ENCODE data around the gene ITPRID2.
A peak's percentile ranks its signal among the peaks of the same experiment; 100 is the strongest.

Gene ITPRID2

DNA sequence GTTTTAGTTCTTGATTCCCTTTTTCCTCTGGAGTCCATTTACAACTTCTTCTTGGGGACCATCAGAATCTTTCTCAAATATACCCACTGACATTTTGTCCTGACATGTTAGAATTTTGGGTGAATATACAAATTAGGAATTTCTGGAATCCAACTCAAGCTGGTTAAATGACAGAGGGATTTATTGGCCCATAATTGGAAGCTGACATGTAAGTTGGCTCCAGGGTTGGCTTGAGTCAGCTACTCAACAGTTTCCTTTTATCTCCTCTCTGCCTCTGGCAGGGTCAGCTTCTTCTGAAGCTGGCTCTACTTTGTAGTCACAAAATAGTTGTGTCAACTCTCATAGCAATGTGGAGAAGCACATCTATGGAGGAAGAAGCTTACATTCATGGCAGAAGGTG lies 57.5 kb downstream of the ITPRID2 start:
- Histone ChIP-seq H3K36me3 (ENCODE audit: insufficient read depth, low read length) (no peaks in the 10 kb centered on the region), H3K9ac (ENCODE audit: low read depth, low read length) (no peak overlapping the region), H3K27ac (ENCODE audit: low read length) (no peak overlapping the region), H3K79me2 (ENCODE audit: insufficient read depth, low read length) (no peaks in the 10 kb centered on the region), H3K4me2 (ENCODE audit: insufficient read depth, low read length) (no peak overlapping the region), H3K4me3 (ENCODE audit: low read depth in 1 of 2, low read length in 2 of 2) (no peak overlapping the region), H3K9me3 (ENCODE audit: insufficient read depth, low read length, severe bottlenecking) (no peaks in the 10 kb centered on the region), H4K20me1 (ENCODE audit: insufficient read depth, low read length) (no peaks in the 10 kb centered on the region), H3K4me1 (ENCODE audit: insufficient read depth, low read length) (peaks cover 23% of the 10 kb centered on the region), H2AFZ (ENCODE audit: low read depth, low read length) (no peak overlapping the region), H3K27me3 (ENCODE audit: insufficient read depth, low read length, poor library complexity) (no peaks in the 10 kb centered on the region)
- ATAC-seq (ENCODE audit: insufficient read depth, low read depth) = no peak
- DNase-seq = no peak
- TF ChIP-seq, protein P1, sequence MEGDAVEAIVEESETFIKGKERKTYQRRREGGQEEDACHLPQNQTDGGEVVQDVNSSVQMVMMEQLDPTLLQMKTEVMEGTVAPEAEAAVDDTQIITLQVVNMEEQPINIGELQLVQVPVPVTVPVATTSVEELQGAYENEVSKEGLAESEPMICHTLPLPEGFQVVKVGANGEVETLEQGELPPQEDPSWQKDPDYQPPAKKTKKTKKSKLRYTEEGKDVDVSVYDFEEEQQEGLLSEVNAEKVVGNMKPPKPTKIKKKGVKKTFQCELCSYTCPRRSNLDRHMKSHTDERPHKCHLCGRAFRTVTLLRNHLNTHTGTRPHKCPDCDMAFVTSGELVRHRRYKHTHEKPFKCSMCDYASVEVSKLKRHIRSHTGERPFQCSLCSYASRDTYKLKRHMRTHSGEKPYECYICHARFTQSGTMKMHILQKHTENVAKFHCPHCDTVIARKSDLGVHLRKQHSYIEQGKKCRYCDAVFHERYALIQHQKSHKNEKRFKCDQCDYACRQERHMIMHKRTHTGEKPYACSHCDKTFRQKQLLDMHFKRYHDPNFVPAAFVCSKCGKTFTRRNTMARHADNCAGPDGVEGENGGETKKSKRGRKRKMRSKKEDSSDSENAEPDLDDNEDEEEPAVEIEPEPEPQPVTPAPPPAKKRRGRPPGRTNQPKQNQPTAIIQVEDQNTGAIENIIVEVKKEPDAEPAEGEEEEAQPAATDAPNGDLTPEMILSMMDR (IDR thresholded peaks at IDR 0.05; ENCODE audit: borderline replicate concordance, extremely low read depth, low read length, poor library complexity, severe bottlenecking) = no peak
- no peak for TF ChIP-seq EZH2 (IDR thresholded peaks at IDR 0.05; ENCODE audit: borderline replicate concordance, low read depth, low read length, severe bottlenecking)

DNA sequence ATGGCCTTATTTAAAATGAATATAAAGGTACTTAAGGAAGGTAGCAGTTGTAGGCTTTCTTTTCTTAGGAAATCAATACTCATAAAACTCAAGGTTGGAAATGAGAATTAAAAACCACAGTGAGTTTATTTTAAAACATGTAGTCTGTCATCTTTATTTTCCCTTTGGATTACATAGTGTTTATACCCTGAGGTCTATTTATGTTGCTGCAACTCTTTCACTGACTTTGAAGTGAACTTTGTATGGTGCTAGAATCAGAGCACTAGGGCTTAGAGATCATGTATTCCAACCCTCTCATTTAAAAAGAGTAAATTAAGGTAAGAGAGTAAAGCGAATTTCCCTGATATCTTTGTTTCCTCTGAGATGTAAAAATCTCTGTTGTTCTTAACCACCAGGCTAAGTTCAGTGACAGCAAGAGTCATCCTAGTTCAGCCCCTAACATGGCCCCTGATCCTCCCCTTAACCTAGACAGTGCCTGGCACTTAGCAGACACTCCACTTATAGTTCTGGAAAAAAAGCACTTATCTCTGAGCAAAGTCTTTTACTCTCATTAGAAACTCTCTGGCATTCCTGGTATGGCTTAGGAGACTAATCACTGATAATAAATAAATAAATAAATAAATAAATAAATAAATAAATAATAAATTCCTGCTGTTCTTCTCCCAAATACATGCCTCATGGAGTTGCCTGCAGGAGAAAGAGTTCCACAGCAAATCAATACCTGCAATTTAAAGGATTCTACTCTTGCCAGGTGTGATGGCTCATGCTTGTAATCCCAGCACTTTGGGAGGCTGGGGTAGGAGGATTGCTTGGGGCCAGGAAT lies 61.1 kb downstream of the ITPRID2 start:
- Histone ChIP-seq H2AFZ (ENCODE audit: low read depth, low read length) (no peak overlapping the region), H3K9ac (ENCODE audit: low read depth, low read length) (no peak overlapping the region), H3K36me3 (ENCODE audit: insufficient read depth, low read length) (no peaks in the 10 kb centered on the region), H3K27ac (ENCODE audit: low read length) (peak overlapping the region; percentile 83), H3K4me1 (ENCODE audit: insufficient read depth, low read length) (peaks cover 31% of the 10 kb centered on the region), H3K27me3 (ENCODE audit: insufficient read depth, low read length, poor library complexity) (no peaks in the 10 kb centered on the region), H4K20me1 (ENCODE audit: insufficient read depth, low read length) (no peaks in the 10 kb centered on the region), H3K4me2 (ENCODE audit: insufficient read depth, low read length) (0 out of 2 replicates have a peak overlapping the region, but pooled peaks have one; percentile 60), H3K79me2 (ENCODE audit: insufficient read depth, low read length) (no peaks in the 10 kb centered on the region), H3K4me3 (ENCODE audit: low read depth in 1 of 2, low read length in 2 of 2) (no peak overlapping the region), H3K9me3 (ENCODE audit: insufficient read depth, low read length, severe bottlenecking) (no peaks in the 10 kb centered on the region)
- no peak for ATAC-seq (ENCODE audit: insufficient read depth, low read depth)
- TF ChIP-seq EZH2 (IDR thresholded peaks at IDR 0.05; ENCODE audit: borderline replicate concordance, low read depth, low read length, severe bottlenecking) = no peak
- TF ChIP-seq, protein P1 (IDR thresholded peaks at IDR 0.05; ENCODE audit: borderline replicate concordance, extremely low read depth, low read length, poor library complexity, severe bottlenecking) = no peak
- DNase-seq = no peak

DNA sequence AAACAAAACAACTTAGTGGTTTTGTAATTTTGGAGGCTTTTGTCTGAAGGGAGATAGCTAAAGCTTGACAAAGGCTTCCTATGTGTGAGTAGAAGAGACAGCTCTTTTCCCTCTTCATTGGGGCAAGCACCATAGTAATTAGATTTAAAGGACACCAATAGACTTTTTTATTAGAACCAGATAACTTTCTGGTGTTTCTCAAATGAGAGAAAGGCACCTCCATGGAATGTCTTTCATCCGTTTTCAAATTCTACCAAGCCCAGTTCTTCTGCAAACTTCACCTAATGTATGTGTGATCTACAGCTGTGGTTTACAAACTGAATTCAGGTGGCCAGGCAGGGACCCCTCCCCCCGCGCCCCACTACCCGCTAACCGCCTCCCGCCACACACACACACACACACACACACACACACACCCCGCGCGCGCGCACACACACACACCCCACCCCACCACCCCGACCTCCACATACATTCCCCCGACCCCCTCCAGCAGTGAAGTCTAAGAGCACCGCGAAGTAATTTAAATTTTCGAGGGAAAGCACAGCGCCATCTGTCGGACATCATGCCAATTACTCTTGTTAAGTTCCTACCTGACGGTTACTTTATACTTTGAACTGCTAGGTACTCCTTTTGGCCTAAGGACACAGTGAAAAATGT lies 62.5 kb downstream of the ITPRID2 start:
- DNase-seq = peak; percentile 83

More for the DNA sequence above, 62.5 kb downstream of the ITPRID2 start:
- Histone ChIP-seq H3K36me3 (ENCODE audit: insufficient read depth, low read length) (no peaks in the 10 kb centered on the region), H4K20me1 (ENCODE audit: insufficient read depth, low read length) (no peaks in the 10 kb centered on the region), H3K9me3 (ENCODE audit: insufficient read depth, low read length, severe bottlenecking) (no peaks in the 10 kb centered on the region), H3K4me2 (ENCODE audit: insufficient read depth, low read length) (peak overlapping the region; percentile 60), H3K9ac (ENCODE audit: low read depth, low read length) (peak overlapping the region; percentile 66), H2AFZ (ENCODE audit: low read depth, low read length) (peak overlapping the region; percentile 52; the same call in 1 of the 2 replicates), H3K27ac (ENCODE audit: low read length) (peak overlapping the region; percentile 83), H3K4me1 (ENCODE audit: insufficient read depth, low read length) (peaks cover 31% of the 10 kb centered on the region), H3K27me3 (ENCODE audit: insufficient read depth, low read length, poor library complexity) (no peaks in the 10 kb centered on the region), H3K4me3 (ENCODE audit: low read depth in 1 of 2, low read length in 2 of 2) (peak overlapping the region; percentile 24 to 53; a peak in 3 of 4 replicates), H3K79me2 (ENCODE audit: insufficient read depth, low read length) (no peaks in the 10 kb centered on the region)
- peak; percentile 86 for ATAC-seq (ENCODE audit: insufficient read depth, low read depth)
- TF ChIP-seq, protein P1 (IDR thresholded peaks at IDR 0.05; ENCODE audit: borderline replicate concordance, extremely low read depth, low read length, poor library complexity, severe bottlenecking) = peak; percentile 74
- no peak for TF ChIP-seq EZH2 (IDR thresholded peaks at IDR 0.05; ENCODE audit: borderline replicate concordance, low read depth, low read length, severe bottlenecking)

All from DND-41 (cell line).